IPS-NIHi11 (cell line): ENCODE results near the gene PDE11A.
A peak's percentile ranks its signal among the peaks of the same experiment; 100 is the strongest.

Experiments used
- DNase-seq: peaks from one replicate; pipeline ENCODE4 v3.0.0; 2012; ENCODE audit warnings: mixed read lengths, low spot score

The PDE11A gene

DNA sequence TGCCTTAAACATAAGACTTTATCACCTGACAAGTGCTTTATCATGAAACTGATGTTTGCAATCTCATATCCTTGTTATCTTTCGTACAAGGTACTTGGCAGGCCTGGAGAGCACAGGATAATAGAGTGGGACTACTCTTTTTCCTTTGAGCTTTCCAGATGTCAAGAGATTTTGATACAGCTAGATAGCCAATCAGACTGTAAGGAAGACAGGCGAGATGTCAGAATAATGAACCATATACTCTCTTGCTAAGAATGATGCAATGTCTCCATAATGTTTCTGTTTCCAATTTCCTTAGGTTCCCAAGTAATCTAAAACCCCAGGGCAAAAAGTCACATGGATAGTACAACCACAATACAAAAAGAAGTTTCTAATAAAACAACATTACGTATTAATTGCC lies 313.1 kb downstream of the PDE11A start:
- DNase-seq, result no peak

DNA sequence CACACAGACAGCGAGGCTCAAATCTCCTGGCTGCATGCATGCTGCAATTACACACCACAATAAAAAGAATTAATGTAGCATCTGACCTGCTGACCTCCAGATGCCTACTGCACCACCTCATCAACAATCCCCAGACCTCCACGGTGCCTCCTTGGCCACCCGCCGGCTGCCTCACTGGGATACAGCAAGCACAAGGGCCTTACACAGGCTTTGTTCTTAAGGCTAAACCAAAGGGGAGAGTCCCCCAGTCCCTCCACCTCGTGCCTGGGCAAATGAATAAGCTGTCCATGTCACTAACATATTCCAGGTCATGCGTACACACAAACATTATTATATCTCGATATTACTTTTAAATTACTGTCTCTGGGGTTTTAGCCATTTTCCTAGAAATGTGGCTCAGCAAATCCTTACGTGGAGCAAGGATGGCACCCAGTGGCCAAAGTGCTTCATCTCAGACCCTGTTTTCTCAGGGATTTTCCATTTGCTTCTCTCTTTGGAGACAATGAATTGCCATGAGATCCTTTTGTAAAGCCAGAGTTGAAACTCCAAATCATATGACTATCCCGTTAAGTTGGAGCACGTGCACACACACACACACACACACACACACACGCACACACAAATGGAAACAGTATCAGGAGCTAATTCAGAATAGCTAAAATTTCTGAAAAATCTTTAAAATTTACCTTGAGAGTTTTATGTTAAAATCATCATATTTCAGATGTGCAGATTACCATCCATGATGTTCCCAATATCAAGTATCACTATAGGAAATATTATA lies 313.8 kb downstream of the PDE11A start:
- peak; percentile 34 for DNase-seq

DNA sequence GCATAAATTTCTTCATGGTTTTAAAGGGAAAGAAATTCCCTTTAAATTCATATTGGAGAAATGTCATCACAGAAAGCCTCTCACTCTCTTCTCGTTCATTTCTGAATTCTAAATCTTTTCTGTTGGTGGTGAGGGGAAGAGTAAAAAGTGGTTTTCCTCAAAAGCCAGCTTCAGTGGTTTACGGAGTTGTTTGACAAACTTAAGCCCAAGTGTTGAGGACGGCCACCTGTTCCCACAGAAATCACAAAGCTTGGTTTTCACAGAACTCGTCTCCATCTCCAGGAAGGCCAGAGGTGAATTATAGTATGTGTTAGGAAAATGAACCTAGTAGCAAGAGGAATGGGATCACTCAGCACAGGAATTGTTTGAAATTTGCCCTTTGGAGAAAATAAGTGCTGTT lies 316.2 kb downstream of the PDE11A start:
- no peak for DNase-seq

DNA sequence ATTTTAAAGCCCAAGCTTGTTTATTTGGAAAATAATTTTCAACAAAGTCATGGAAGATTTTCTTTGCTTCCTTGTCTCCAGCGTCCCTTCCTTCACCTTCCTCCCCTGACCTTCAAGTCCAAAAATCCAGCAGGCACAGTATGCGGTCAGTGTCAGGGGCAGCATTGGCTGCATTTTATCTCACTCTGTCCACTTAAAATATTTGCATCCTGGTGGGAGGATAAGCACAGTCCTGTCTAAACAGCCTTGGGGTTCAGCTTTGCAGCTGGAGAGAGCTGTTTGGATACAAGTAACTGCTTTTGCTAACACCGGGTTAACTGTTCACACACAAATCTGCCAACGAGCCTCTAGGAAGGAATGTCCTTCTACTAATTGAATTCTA lies 318.1 kb downstream of the PDE11A start:
- DNase-seq, result no peak

DNA sequence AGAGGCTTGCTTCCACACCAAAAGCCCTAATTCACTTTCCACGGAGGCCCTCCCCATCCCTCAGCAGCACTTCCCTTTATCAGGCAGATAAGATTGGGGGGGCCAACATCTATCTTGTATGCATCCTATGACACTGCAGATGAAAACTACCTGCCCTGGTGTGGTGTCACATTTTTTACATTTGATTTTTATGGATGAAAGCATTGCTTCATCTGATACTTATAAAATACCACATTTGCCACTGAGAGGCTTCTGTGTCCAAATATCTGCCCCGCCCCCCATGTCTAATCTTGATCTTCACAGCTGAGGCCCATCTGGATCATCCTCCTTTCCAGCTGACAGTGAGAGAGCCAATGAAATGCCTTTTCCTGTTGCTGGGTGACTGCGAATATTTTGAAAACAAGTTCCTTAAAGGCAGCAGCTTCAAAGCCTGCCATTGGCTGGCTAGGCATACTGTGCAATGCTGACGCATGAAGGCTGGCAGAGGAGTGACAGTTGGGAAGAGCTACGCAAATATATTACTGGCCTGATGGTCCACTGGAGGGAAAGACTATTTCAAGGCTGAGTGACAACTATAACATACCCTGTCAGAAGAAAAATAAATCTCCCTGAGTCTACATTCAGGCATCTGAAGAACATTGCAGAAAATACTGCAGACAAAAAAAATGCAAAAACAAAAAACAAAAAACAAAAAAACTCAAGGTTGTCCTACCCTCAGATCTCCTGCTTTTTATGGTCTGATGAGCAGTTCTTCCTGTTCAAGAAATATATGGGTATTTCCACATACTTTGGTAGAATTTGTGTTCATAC lies 318.7 kb downstream of the PDE11A start:
- DNase-seq, result peak; percentile 55

DNA sequence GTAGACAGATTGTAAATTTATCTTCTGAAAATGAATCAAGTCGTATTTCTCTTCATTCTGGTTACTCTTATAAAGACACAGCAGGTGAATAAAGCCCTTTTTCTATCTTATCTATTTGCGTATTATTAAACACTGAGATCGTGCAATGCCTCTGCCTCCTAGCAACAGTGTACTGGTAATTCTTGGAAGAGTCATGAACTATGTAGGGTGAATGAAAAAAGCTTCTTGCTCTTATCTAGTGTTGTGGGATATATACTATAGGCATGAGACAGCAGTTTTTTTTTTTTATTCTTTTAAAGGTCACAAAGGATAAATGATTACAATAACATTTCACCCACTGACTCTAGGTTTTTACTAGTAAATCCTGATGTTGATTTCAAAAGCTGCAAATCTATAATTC lies 324.2 kb downstream of the PDE11A start:
- no peak for DNase-seq

DNA sequence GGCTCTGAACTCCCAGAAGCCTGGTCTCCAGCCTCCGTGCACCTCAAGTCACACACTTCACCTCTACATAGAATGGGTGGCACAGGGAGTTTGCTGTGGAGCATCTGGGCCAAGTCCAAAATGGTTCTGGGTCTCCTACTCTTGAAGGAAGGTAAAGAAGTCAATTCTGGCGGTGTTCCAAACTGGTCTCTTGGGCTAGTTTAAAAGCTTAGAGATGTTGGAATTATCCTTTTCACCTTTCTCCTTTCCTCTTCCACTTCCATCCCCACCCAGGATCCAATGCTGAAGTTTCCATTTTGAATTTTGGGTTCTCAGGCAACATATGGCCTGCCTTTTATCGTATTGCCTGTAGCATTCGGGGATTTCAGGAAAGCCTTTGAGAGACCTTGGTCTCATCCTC lies 325.2 kb downstream of the PDE11A start:
- no peak for DNase-seq

DNA sequence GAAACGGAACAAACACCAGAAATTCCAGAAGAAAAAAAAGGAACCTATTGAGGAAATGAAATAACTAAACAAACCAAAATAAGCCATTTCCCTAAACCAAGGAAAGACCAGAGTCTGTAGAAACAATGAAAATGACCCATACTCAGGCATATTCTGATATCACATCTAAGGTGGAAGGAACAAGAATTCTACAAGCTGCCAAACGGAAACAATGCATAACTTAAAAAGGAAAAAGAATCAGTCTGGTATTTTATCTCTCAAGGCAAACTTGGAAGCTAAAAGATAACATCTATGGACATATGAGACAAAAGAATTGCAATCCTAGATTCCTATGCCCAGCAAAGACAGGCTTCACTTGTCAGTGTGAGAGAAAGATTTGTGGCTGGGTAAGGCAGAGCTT lies 326.2 kb downstream of the PDE11A start:
- DNase-seq, result no peak

DNA sequence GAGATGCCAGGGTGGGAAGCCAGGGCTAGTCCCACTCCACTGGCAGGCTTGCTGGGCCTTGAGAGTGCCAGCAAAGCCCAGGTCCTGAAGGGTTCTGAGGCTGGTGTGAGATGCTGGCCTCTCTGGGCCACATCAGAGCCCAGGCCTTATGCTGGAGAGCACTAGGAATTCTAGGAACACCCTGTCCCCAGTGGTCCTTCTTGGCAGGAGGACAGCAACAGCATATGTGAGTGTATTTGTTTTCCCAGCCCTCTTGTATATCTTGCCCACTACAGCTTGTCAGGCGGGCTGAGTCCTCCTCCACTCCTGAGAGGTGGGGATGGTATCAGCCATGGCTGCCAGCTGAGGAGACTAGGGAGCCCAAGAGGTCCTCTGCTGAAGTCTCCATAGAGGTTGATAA lies 327.0 kb downstream of the PDE11A start:
- no peak for DNase-seq

DNA sequence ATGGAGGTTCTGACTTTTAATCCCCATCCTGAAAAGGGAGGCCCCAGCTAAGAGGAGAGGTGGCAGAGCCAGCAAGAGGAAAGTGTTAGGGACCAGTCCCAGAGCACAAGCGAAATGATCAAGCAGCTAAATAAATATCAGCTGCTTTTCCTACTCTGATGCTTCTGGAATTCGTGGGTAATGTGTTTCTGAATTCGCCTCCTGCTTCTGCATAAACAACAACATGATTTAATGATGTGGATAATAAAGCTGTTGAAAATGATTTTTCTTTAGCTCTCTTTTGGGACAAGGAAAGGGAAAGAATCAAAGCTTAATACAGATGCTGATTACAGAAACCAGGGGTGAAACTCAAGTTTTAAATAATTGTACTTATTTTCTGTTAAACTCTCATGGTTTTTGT lies 329.7 kb downstream of the PDE11A start:
- DNase-seq, result no peak

DNA sequence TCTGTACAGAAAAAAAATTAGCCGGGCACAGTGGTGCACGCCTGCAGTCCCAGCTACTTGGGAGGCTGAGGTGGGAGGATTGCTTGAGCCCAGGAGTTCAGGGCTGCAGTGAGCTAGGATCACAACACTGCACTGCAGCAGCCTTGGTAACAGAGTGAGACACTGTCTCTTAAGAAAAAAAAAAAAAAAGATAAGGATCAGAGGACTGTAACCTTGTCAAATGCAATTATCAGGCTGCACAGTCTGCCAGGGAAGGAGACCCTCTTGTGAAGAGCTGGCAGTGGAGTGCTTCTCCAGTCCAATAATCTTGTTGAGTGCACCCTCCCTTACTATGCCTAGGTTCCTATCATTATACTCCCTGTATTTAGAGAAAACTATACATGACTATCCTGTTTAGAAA lies 330.7 kb downstream of the PDE11A start:
- DNase-seq, result no peak

DNA sequence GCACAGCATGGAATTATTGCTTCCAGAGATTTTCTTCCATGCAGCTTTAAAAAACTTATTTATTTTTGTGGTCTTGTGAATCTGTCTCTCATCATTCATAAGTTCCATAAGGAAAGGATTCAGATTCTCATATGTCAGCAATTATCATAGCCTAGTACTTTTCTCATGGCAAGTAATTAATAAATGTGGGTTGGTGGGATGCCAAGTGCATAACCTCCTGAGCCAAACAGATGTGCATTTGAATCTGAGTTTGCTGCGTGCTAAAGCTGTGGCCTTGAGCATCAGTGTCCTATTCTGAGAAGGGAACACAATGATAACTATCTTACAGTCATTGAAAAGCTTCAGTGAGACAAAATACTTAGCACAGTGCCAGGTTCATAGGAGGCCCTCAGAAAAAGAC lies 331.9 kb downstream of the PDE11A start:
- no peak for DNase-seq

DNA sequence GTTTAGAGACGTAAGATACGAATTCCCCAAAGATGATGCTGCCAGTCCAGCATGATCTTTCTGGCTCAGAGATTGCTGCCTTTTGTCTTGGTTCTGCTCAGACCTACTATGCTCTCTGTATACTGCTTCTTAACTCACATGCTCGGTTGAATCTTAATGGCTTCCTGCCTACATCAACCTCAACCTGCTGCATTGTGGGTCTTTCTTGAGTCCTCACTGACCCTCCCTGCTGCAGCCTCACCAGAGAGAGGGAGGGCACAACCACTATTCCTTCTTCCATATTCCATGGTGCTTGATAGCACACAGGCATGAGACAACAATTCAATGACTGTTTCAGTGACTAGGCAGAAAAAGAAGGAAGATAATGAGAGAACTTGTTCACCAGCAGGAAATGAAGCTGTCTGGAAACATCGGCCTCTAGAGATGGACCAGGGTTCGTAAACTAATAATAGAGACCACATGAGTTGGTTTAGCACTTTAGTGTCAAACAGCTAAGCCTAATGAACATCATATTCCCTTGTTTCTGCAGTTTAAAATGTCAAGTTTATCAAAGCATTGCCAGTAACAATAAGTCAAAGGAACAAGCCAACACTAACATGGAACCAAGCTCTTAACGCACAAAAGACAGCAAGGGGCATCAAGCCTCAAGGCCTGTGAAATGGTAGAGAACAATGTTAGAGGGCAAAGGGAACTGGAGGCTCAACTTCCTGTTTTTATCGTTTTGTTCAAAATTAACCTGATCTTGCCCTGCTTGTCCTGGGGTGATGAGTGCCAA lies 333.9 kb downstream of the PDE11A start:
- no peak for DNase-seq

DNA sequence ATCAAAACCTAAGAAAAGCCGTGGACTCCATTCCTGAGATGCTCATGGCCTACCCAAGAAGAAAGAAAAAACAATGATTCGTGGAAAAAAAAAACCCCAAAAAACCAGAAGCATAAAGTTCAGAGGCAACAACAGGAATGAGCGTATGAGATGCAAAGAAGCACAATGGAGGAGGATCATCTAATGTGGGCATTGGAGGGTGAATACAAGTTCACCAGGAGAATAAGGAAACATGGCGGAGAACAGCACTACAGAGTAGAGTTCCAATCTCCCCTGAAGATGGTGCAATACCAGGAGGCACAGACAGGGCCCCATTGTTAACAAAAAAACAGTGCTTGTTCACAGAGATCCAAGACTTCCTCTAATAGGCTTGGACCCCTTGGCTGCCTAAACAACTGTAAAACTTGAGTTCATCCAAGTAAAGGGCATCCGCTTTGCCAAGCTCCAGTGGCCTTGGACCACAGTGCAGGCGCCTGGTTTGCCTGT lies 337.2 kb downstream of the PDE11A start:
- DNase-seq, result no peak

DNA sequence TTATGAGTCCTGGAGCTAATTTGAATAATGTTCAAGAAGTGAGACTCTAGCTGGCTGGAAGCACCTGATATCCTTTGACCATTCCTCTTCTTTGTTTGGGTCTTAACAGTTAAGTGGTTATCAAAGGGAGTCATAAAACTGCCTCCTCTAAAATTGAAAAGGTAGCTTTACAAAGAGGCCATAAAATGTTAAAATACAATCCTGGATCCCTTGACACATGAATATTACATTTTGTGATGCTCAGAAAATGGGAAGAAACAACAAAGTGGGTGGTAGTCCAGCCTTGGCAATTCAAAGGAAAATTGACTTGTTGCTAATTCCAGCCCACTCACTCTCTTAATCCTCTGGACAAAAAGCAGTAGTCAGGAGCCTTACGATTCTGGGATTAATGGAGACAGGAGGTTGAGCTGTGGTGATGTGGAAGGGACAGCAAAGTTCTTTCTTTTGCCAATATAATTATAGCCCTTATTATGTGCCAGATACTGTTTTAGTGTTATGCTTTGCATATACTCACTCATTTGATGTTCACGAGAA lies 339.2 kb downstream of the PDE11A start:
- no peak for DNase-seq

DNA sequence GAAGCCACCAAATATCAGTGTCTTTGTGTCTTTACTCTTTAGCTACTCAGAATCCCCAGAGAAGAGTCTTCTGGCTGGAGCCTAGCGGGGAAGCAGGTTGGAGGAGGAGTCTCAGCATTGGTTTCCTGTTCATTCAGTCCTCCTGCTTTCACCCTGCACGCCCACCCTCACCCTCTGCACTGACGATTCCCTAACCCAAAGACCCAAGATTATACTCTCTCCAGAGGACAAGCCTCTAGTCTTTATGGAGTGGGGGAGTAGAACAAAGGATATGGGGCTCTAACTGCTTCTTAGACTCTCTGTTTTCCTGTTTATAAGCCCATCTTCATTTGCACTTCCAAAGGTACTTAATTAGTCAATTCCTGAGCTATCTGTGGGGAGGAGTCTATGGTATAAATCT lies 341.2 kb downstream of the PDE11A start:
- peak; percentile 74 for DNase-seq

DNA sequence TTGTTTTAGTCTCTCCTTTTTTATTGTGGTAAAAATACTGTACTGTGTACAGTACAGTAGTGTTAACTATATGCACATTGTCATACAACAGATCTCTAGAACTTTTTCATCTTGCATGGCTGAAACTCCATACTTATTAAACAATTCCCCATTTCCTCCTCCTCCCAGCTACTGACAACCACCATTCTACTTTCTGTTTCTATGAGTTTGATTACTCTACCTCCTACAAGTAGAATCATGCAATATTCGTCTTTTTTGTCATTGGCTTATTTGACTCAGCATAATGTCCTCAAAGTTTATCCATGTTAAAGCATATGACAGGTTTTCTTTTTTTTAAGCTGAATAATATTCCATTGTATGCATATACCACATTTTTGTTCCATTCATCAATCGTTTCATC lies 341.8 kb downstream of the PDE11A start:
- DNase-seq, result no peak

DNA sequence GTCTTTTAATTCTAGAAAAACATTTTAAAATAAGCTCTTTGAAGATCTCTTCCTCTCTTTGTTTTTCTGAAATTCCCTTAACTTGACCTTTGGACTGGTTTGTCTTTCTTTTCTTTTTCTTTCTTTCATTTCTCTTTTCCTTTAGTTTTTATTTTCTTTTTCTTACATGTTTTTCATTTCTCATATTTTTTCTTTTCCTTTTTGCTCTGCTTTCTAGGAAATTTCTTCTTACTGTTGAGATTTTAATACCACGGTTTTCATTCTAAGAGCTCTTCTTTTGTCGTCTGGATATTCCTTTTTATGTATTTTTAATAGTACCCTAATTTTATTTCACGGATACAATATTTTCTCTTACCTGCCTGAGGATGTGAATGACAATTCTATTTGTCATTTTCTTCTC lies 342.2 kb downstream of the PDE11A start:
- DNase-seq, result no peak

DNA sequence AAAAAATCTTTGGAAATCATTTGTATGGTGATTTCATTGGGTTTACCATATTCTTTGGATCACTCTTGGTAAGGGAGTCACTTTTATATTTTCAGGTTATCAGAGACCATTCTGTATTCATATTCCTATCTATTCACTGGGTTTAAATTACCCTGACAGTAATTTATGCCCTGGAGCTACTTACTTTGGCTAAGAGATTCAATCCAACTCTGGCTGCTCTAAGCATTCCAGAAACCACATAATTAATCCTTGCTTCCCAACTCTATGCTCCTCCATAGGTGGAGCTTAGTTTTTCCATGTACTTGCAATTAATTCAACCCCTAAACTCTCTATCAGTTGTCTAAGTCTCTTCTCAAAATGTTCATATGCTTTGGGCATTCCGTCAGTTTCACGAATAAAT lies 343.7 kb downstream of the PDE11A start:
- no peak for DNase-seq

DNA sequence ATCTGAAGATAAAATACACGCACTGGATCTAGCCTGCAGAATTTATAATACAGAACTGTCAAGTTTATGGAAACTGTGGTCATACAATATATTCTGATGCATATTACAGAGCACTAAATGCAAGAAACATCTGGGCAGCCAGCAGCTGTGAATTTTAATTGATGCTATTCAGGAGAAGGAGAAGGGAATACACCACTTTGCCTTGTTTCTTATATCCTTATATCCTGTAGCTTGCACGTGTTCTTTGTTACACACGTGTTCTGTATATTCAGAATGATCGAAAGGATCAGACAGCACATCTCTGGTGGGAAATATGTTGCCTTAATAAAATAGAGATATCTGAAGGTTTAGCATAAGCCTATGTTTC lies 344.2 kb downstream of the PDE11A start:
- no peak for DNase-seq

DNA sequence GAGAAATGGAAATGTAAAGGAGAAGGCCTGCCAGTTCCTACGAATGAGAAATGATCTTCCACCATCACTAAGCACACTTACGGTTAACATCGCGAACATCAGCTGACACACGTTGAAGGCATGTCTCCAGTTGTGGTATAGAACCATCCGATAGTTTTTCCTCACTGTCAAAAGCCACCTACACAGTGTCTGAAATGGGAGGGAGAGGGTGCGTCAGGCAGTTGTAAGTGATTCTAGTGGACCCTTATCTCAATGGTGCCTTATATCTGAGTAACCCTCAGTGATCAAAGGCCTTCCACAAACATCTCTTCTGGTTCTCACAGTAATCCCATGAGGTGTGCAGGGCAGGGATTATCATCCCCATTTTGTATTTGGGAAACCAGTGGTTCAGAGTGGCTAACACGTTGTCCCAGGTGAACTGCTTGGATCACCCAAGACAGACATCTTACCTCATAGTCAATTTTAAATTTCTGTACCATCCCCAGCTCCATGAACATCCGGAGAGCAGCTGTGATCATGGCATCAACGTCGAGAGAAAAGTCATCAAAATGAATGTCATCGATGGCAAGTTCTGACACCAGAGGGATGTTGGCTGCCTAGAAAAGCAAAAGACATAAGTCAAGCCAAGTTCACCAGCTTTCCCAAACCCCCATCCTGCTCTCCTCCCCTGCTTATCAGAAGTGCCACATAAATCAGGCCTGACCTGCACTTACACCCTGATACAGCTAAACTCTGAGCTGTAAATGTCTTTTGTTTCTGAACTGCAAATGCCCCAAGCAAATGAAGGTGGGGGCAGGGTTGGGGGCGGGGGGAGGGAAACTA lies 344.8 kb downstream of the PDE11A start:
- no peak for DNase-seq

DNA sequence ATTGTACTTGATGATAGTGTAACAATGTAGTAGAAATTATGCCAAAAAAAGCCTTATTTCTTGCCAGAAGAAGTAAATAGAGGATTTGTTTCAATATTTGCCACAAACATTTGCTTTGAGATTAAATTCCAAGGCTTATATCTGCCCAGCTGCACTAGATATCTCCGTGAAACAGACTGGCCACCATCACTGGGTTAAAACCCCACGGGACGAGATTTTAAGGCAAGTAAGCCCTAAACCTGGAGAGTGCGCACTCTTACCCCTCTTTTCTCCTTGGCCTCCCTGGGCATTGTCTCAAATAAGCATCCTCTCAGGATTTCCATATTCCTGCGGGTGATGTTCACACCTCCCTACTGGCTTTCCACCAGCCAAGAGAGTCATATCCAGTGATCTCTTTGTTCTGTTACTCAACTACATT lies 345.6 kb downstream of the PDE11A start:
- DNase-seq, result no peak
